ENCODE data around the gene IL1RAPL2. TPM values are rescaled to one million over a fixed set of nuclear protein-coding genes. Genes with fewer than 3 reads are reported as not detected.

IL1RAPL2 gene
- polyA plus RNA-seq, 3 donors = not detected

DNA sequence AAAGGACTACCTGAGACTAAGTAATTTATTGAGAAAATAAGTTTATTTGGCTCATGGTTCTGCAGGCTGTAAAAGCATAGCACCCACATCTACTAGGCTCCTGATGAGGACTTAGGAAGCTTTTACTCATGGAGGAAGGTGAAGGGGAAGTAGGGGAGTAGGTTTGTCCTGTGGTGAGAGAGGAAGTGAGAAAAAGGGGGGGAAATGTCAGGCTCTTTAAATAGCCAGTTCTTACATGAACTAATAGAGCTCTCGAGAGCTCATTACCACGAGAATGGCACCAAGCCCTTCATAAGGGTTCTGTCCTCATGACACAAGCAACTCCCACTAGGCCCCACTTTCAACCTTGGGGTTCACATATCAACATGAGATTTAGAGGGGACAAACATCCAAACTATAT, 1130.9 kb downstream of the IL1RAPL2 start:
- peak overlapping the region in 1 of 7 donors; percentile 3 for H3K27ac Mint-ChIP-seq
- no peaks in the 10 kb centered on the region for H3K36me3 Mint-ChIP-seq
- Histone ChIP-seq H3K27me3 (ENCODE audit: control insufficient read depth in 2 of 2, insufficient read depth in 2 of 2, low read length in 2 of 2) (no peaks in the 10 kb centered on the region), H3K27ac (ENCODE audit: low read depth in 1 of 2, low read length in 2 of 2) (no peak overlapping the region), H2AFZ (ENCODE audit: insufficient read depth, low read depth, low read length, poor library complexity, severe bottlenecking) (no peak overlapping the region), H3K79me2 (ENCODE audit: insufficient read depth, low read length) (no peaks in the 10 kb centered on the region), H3K9me3 (replicated peaks in 1 of 2; ENCODE audit: control insufficient read depth in 1 of 2, insufficient read depth in 1 of 2, low read length in 2 of 2) (no peaks in the 10 kb centered on the region), H3K4me3 (replicated peaks in 1 of 3; ENCODE audit: low read depth in 2 of 3, low read length in 3 of 3) (no peak overlapping the region), H4K20me1 (ENCODE audit: insufficient read depth, low read length) (no peaks in the 10 kb centered on the region), H3K36me3 (replicated peaks in 1 of 2; ENCODE audit: control insufficient read depth in 1 of 2, insufficient read depth in 2 of 2, low read length in 2 of 2) (no peaks in the 10 kb centered on the region), H3K4me2 (replicated peaks; ENCODE audit: extremely low read depth, low read length, poor library complexity, severe bottlenecking) (no peak overlapping the region), H3K4me1 (ENCODE audit: control insufficient read depth in 1 of 2, insufficient read depth in 2 of 2, low read length in 2 of 2) (no peaks in the 10 kb centered on the region), H3K9ac (ENCODE audit: insufficient read depth, low read length, poor library complexity, severe bottlenecking) (no peak overlapping the region)
- H3K9me3 Mint-ChIP-seq = peaks cover 0 to 9% (median 1%) of the 10 kb centered on the region in 7 donors
- TF ChIP-seq CTCF (IDR thresholded peaks at IDR 0.05) = no peak
- no peak overlapping the region for H3K4me3 Mint-ChIP-seq
- intact Hi-C loops (cut with micrococcal nuclease) = no loop called here
- no peaks in the 10 kb centered on the region for H3K4me1 Mint-ChIP-seq
- peaks cover 0 to 3% (median 1%) of the 10 kb centered on the region in 3 donors for H3K27me3 Mint-ChIP-seq (ENCODE audit: low read depth in 3 of 3)
- no CpG with 5 or more reads among the region's 2 CpGs for WGBS (ENCODE audit: insufficient coverage)
- DNase-seq = no peak

DNA sequence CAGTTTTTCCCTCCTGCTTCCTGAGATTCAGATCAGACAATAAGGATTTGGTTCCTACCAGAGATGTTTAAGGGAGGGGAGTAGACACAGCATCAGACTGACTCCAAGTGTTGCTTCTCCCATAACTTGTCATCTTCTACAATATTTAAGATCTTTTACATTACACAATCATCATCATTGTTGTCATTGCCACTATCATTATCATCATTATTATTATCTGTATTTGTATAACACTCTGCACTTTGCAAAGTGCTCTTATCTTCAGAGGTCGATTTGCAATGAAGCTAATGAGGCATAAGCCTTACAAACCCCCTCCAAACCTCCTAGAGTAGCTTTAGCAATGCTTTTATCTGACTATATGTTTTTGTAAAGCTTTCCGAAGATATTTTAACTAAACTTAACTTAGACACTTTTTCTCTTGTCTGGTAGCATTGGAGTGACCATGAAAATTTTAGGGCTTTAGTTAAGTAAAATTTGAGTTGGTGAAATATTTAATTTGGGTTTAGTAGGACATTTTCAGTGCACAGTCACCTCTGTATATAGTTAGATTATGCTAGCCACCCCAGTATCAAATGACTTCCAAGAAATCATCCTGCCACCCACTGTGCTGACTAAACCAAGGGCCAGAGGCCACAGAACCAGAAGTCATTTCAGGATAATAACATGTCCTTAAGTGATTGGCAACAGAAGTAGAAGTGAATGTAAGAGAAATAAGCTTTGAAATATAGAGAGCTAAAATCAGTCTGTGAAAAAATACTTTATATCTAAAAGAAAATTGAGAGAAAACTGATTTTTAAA, 1132.2 kb downstream of the IL1RAPL2 start:
- no peak for DNase-seq
- Histone ChIP-seq H3K9me3 (replicated peaks in 1 of 2; ENCODE audit: control insufficient read depth in 1 of 2, insufficient read depth in 1 of 2, low read length in 2 of 2) (no peaks in the 10 kb centered on the region), H3K27ac (ENCODE audit: low read depth in 1 of 2, low read length in 2 of 2) (no peak overlapping the region), H3K4me3 (replicated peaks in 1 of 3; ENCODE audit: low read depth in 2 of 3, low read length in 3 of 3) (no peak overlapping the region), H3K27me3 (ENCODE audit: control insufficient read depth in 2 of 2, insufficient read depth in 2 of 2, low read length in 2 of 2) (no peaks in the 10 kb centered on the region), H3K79me2 (ENCODE audit: insufficient read depth, low read length) (no peaks in the 10 kb centered on the region), H3K4me1 (ENCODE audit: control insufficient read depth in 1 of 2, insufficient read depth in 2 of 2, low read length in 2 of 2) (no peaks in the 10 kb centered on the region), H4K20me1 (ENCODE audit: insufficient read depth, low read length) (no peaks in the 10 kb centered on the region), H3K36me3 (replicated peaks in 1 of 2; ENCODE audit: control insufficient read depth in 1 of 2, insufficient read depth in 2 of 2, low read length in 2 of 2) (no peaks in the 10 kb centered on the region), H3K4me2 (replicated peaks; ENCODE audit: extremely low read depth, low read length, poor library complexity, severe bottlenecking) (no peak overlapping the region), H2AFZ (ENCODE audit: insufficient read depth, low read depth, low read length, poor library complexity, severe bottlenecking) (no peak overlapping the region), H3K9ac (ENCODE audit: insufficient read depth, low read length, poor library complexity, severe bottlenecking) (no peak overlapping the region)
- no peaks in the 10 kb centered on the region for H3K36me3 Mint-ChIP-seq
- H3K4me1 Mint-ChIP-seq = no peaks in the 10 kb centered on the region
- intact Hi-C loops (cut with micrococcal nuclease) = no loop called here
- H3K9me3 Mint-ChIP-seq = peaks cover 0 to 7% (median 0%) of the 10 kb centered on the region in 7 donors
- peaks cover 0 to 3% (median 1%) of the 10 kb centered on the region in 3 donors for H3K27me3 Mint-ChIP-seq (ENCODE audit: low read depth in 3 of 3)
- no CpG with 5 or more reads among the region's 2 CpGs for WGBS (ENCODE audit: insufficient coverage)
- TF ChIP-seq CTCF (IDR thresholded peaks at IDR 0.05) = no peak
- no peak overlapping the region for H3K27ac Mint-ChIP-seq
- no peak overlapping the region for H3K4me3 Mint-ChIP-seq
